Calu3 (cell line): Measurements from ENCODE around the gene EXOC1L. TPM values are rescaled to one million over a fixed set of nuclear protein-coding genes. Genes with fewer than 3 reads are reported as not detected.

Experiments
- BruUV-seq: library from RNA; stranded (reverse); fragments of 400-500 nt; replicated peaks from 2 replicates; lab custom pipeline; 2021; lab: Mats Ljungman, UMichigan
- CTCF ChIA-PET: fragments of 300-600 bp; sonication (Branson Sonifier 250); formaldehyde crosslinking; loops from one replicate; lab custom pipeline; 2022; ENCODE audit warnings: antibody characterized with exemption; lab: Charles Lee
- DNase-seq: peaks from one replicate; pipeline ENCODE4 v3.0.0; 2022
- H3K27ac Mint-ChIP-seq: one replicate; pipeline ENCODE4 v1.8.0; 2022; ENCODE audit warnings: mixed read lengths; ENCODE audit not compliant: unreplicated experiment
- H3K27me3 Mint-ChIP-seq: one replicate; pipeline ENCODE4 v1.8.0; 2022; ENCODE audit warnings: mixed read lengths; ENCODE audit not compliant: unreplicated experiment
- H3K36me3 Mint-ChIP-seq: one replicate; pipeline ENCODE4 v1.8.0; 2022; ENCODE audit warnings: mild to moderate bottlenecking, moderate library complexity, mixed read lengths; ENCODE audit not compliant: insufficient read depth, unreplicated experiment
- H3K4me1 Mint-ChIP-seq: one replicate; pipeline ENCODE4 v1.8.0; 2022; ENCODE audit warnings: mild to moderate bottlenecking, low read depth, mixed read lengths; ENCODE audit not compliant: unreplicated experiment
- H3K4me3 Mint-ChIP-seq: one replicate; pipeline ENCODE4 v1.8.0; 2022; ENCODE audit warnings: mild to moderate bottlenecking, low read depth, moderate library complexity, mixed read lengths; ENCODE audit not compliant: unreplicated experiment
- H3K9me3 Mint-ChIP-seq: one replicate; pipeline ENCODE4 v1.8.0; 2022; ENCODE audit warnings: low read depth, mixed read lengths; ENCODE audit not compliant: unreplicated experiment
- CTCF ChIP-seq: fragments of 200-600 bp; IDR thresholded peaks from one replicate; pipeline ENCODE4 v1.8.0; 2022; ENCODE audit warnings: antibody characterized with exemption; ENCODE audit not compliant: unreplicated experiment
- intact Hi-C: fragments of 100-400 bp; cut with micrococcal nuclease; formaldehyde crosslinking; loops from one replicate; pipeline ENCODE4 v1.10.0; 2022; ENCODE audit not compliant: unreplicated experiment
- total RNA-seq: library from RNA; stranded (reverse); gene quantifications from 2 replicates; pipeline ENCODE4 v1.2.3, GENCODE V29; 2022

Gene EXOC1L
- total RNA-seq, 1 experiment from 2014 or later, result not detected

- H3K27ac Mint-ChIP-seq, result no peak overlapping the region
- peaks cover 14% of the 10 kb centered on the region for H3K4me1 Mint-ChIP-seq
- H3K36me3 Mint-ChIP-seq, result no peaks in the 10 kb centered on the region
- TF ChIP-seq CTCF, result no peak
- intact Hi-C loops, result no loop called here
- no peak for DNase-seq
- CTCF ChIA-PET, result no interaction called here
- no peaks in the 10 kb centered on the region for H3K9me3 Mint-ChIP-seq
- no peak overlapping the region for H3K4me3 Mint-ChIP-seq
- no peaks in the 10 kb centered on the region for H3K27me3 Mint-ChIP-seq
- no TSS peak for BruUV-seq
These were observed 25.5 kb upstream of the EXOC1L start for GRCh38 chr4:55794053-55794452.

- Mint-ChIP-seq H3K27me3 (no peaks in the 10 kb centered on the region), H3K36me3 (no peaks in the 10 kb centered on the region), H3K27ac (no peak overlapping the region), H3K4me3 (no peak overlapping the region), H3K9me3 (no peaks in the 10 kb centered on the region), H3K4me1 (peaks cover 14% of the 10 kb centered on the region)
- no peak for TF ChIP-seq CTCF
- intact Hi-C loops, result no loop called here
- CTCF ChIA-PET, result interaction anchor here (0.6 kb wide), 1 partner anchor 1765 kb away, joined by 3 read pairs; no protein-coding TSS in a partner anchor
- no peak for DNase-seq
- no TSS peak for BruUV-seq
These were observed 24.2 kb upstream of the EXOC1L start for GRCh38 chr4:55795341-55795740.

GRCh38 chr4:55801498-55801897, 18.1 kb upstream of the EXOC1L start:
- intact Hi-C loops, result no loop called here
- H3K36me3 Mint-ChIP-seq, result no peaks in the 10 kb centered on the region
- DNase-seq, result no peak
- H3K27me3 Mint-ChIP-seq, result no peaks in the 10 kb centered on the region
- H3K9me3 Mint-ChIP-seq, result no peaks in the 10 kb centered on the region
- H3K27ac Mint-ChIP-seq, result no peak overlapping the region
- CTCF ChIA-PET, result no interaction called here
- H3K4me1 Mint-ChIP-seq, result peaks cover 2% of the 10 kb centered on the region
- no peak overlapping the region for H3K4me3 Mint-ChIP-seq
- no peak for TF ChIP-seq CTCF
- BruUV-seq, result no TSS peak

- no peaks in the 10 kb centered on the region for H3K36me3 Mint-ChIP-seq
- intact Hi-C loops, result no loop called here
- no TSS peak for BruUV-seq
- no peak for TF ChIP-seq CTCF
- CTCF ChIA-PET, result no interaction called here
- no peak overlapping the region for H3K4me3 Mint-ChIP-seq
- H3K9me3 Mint-ChIP-seq, result no peaks in the 10 kb centered on the region
- H3K27me3 Mint-ChIP-seq, result no peaks in the 10 kb centered on the region
- DNase-seq, result no peak
- no peak overlapping the region for H3K27ac Mint-ChIP-seq
- H3K4me1 Mint-ChIP-seq, result no peaks in the 10 kb centered on the region
These were observed 12.0 kb upstream of the EXOC1L start for GRCh38 chr4:55807556-55807955.
